K562 (cell line): ENCODE measurements around the gene HDGFL2. TPM values are rescaled to one million over a fixed set of nuclear protein-coding genes. Genes with fewer than 3 reads are reported as not detected.

Experiments used
- ARID4B ChIP-seq: sonication (generic); formaldehyde crosslinking; IDR thresholded peaks from 2 replicates; pipeline ENCODE4 v1.8.0; 2022; ENCODE audit warnings: mild to moderate bottlenecking, missing genetic modification reagents
- E2F6 ChIP-seq, 2 experiments: IDR thresholded peaks; 2 replicates each; pipeline ENCODE4 v1.6.1; 2011; ENCODE audit warnings: borderline replicate concordance in 1 of 2, control low read depth in 1 of 2, low read depth in 1 of 2, low read length in 1 of 2, mild to moderate bottlenecking in 1 of 2, mixed read lengths in 1 of 2, moderate library complexity in 1 of 2; ENCODE audit not compliant: insufficient read depth in 1 of 2, insufficient read length in 1 of 2, poor library complexity in 1 of 2, severe bottlenecking in 1 of 2; ENCODE audit errors: extremely low read depth in 1 of 2
- GATA2 ChIP-seq: sonication (generic); formaldehyde crosslinking; IDR thresholded peaks from 2 replicates; pipeline ENCODE4 v1.4.0; 2020; ENCODE audit warnings: mild to moderate bottlenecking, missing genetic modification reagents
- GATAD2B ChIP-seq: fragments of 450-650 bp; IDR thresholded peaks from 2 replicates; pipeline ENCODE4 v1.6.1; 2017; ENCODE audit warnings: mild to moderate bottlenecking, borderline replicate concordance
- HBP1 ChIP-seq: fragments of 450-650 bp; formaldehyde crosslinking; IDR thresholded peaks from 2 replicates; pipeline ENCODE4 v1.4.0; 2022; ENCODE audit warnings: missing genetic modification characterization
- KLF10 ChIP-seq: fragments of 250-450 bp; sonication (Bioruptor Pico); IDR thresholded peaks from 2 replicates; pipeline ENCODE4 v1.6.1; 2021; ENCODE audit warnings: matching md5 sums
- MAX ChIP-seq: sonication (generic); formaldehyde crosslinking; IDR thresholded peaks from 2 replicates; pipeline ENCODE4 v1.9.0; 2022; ENCODE audit warnings: mild to moderate bottlenecking, missing genetic modification reagents
- PBX2 ChIP-seq, 2 experiments: IDR thresholded peaks in 1 of 2; conservative IDR thresholded peaks in 1 of 2; 2 replicates each; pipeline ENCODE4 v1.6.1; 2016; ENCODE audit warnings: low read depth in 2 of 2, mild to moderate bottlenecking in 1 of 2, missing compliant biosample characterization in 1 of 2, missing genetic modification characterization in 1 of 2, moderate library complexity in 1 of 2
- PCBP1 ChIP-seq: fragments of 200-400 bp; formaldehyde crosslinking; IDR thresholded peaks from 2 replicates; pipeline ENCODE4 v1.6.1; 2018; ENCODE audit warnings: mild to moderate bottlenecking, low read depth, low read length; ENCODE audit not compliant: poor library complexity, severe bottlenecking
- SMARCC2 ChIP-seq: fragments of 450-650 bp; IDR thresholded peaks from 2 replicates; pipeline ENCODE4 v1.6.1; 2017; ENCODE audit warnings: antibody characterized with exemption, moderate library complexity, mild to moderate bottlenecking, low read depth
- TRIM24 ChIP-seq, 2 experiments: fragments of 450-650 bp; IDR thresholded peaks; 2 replicates each; pipeline ENCODE4 v1.6.1; 2016
- XRCC4 ChIP-seq: IDR thresholded peaks from one replicate; pipeline ENCODE4 v1.6.1; 2011; ENCODE audit not compliant: insufficient read depth, insufficient read length; ENCODE audit errors: extremely low read depth
- ZC3H11A ChIP-seq: IDR thresholded peaks from 2 replicates; pipeline ENCODE4 v1.6.1; 2012; ENCODE audit warnings: low read depth, low read length, improper control_type of control experiment
- ZNF184 ChIP-seq: sonication (generic); formaldehyde crosslinking; IDR thresholded peaks from 2 replicates; pipeline ENCODE4 v1.5.0; 2020; ENCODE audit warnings: missing genetic modification reagents
- ZNF354B ChIP-seq: fragments of 250-450 bp; sonication (Bioruptor Pico); IDR thresholded peaks from 2 replicates; pipeline ENCODE4 v1.4.0; 2020
- ZNF408 ChIP-seq: fragments of 250-450 bp; sonication (Bioruptor Pico); IDR thresholded peaks from 2 replicates; pipeline ENCODE4 v1.4.0; 2020; ENCODE audit warnings: low read depth, mild to moderate bottlenecking, moderate library complexity
- ZNF764 ChIP-seq: fragments of 250-450 bp; sonication (Bioruptor Pico); IDR thresholded peaks from 2 replicates; pipeline ENCODE4 v1.4.0; 2020; ENCODE audit warnings: low read depth, mild to moderate bottlenecking, moderate library complexity
- polyA plus RNA-seq, 8 experiments: library from polyadenylated mRNA; depleted of rRNA in 4 of 8; stranded (reverse) in 5 of 8; unstranded in 3 of 8; fragments of >200 nt; fragmentation: Nextera tagmentation in 2 of 8; fragmentation: Illumina TruSeq in 1 of 8; extraction: Ambion mirVana in 2 of 8; extraction: Trizol in 1 of 8; gene quantifications; 2 replicates each; pipeline versions ENCODE4 v1.2.1 to v1.2.3, GENCODE V29; 2011 to 2014; ENCODE audit warnings: inconsistent platforms in 1 of 8, missing spikeins in 1 of 8
- total RNA-seq, 7 experiments: library from RNA; depleted of rRNA in 6 of 7; stranded (reverse); fragments of >200 nt in 6 of 7; fragmentation: Illumina TruSeq in 2 of 7; extraction: Trizol in 2 of 7; gene quantifications; 2 replicates each; pipeline versions ENCODE4 v1.2.1 to v1.2.3, GENCODE V29; 2011 to 2021; ENCODE audit warnings: low replicate concordance in 1 of 7

HDGFL2 gene
- total and polyA plus RNA-seq, 9 of the 15 experiments (the other 6 are each of a cell fraction or from before 2014, with no cell fraction given) = 0.13 to 61.7 (median 16.0) TPM

GRCh38 chr19:4472174-4472974, at the start of gene HDGFL2 (continued):
- TF ChIP-seq ARID4B (CRISPR knock-in tag) (peak; percentile 85), SMARCC2 (no peak), MAX (no peak), TRIM24 (IDR thresholded peaks at IDR 0.05) (no peak), ZNF764 (CRISPR knock-in tag) (no peak), GATAD2B (no peak), PBX2 (CRISPR knock-in tag; IDR thresholded peaks at IDR 0.05; ENCODE audit: low read depth) (no peak), PBX2 (tag; conservative IDR thresholded peaks at IDR 0.05; ENCODE audit: low read depth) (no peak), XRCC4 (no peak), E2F6 (IDR thresholded peaks at IDR 0.05; ENCODE audit: borderline replicate concordance in 1 of 2, extremely low read depth in 1 of 2, insufficient read depth in 1 of 2, insufficient read length in 1 of 2, low read depth in 1 of 2, low read length in 1 of 2, poor library complexity in 1 of 2, severe bottlenecking in 1 of 2) (peak in 1 of 2 experiments; percentile 77), PCBP1 (peak; percentile 69), ZC3H11A (no peak), ZNF184 (CRISPR knock-in tag) (no peak), KLF10 (CRISPR knock-in tag) (no peak), ZNF408 (CRISPR knock-in tag) (no peak), GATA2 (CRISPR knock-in tag) (no peak), ZNF354B (CRISPR knock-in tag) (no peak), HBP1 (CRISPR knock-in tag) (no peak)
